Tibial artery (tissue), 4 donors: ENCODE results near the gene PTPN14.

Source experiments
- DNase-seq, 2 donors: peaks; one replicate each; pipeline ENCODE4 v3.0.0-alpha.2; 2019
- H3K27ac ChIP-seq, 2 donors: fragments of 200-600 bp; sonication (generic) in 1 of 2; 1 replicate in 1 of 2; 2 replicates in 1 of 2; pipeline ENCODE4 v1.5.1; 2018 to 2019; ENCODE audit warnings: mild to moderate bottlenecking in 1 of 2
- H3K27me3 ChIP-seq, 2 donors: fragments of 200-600 bp; sonication (generic) in 1 of 2; one replicate each; pipeline versions ENCODE4 v1.5.1 to v1.6.0; 2016 to 2019
- H3K36me3 ChIP-seq, 3 donors: fragments of 200-600 bp; sonication (generic) in 2 of 3; one replicate each; pipeline ENCODE4 v1.5.1; 2016 to 2019; ENCODE audit warnings: mild to moderate bottlenecking in 2 of 3
- H3K4me1 ChIP-seq, 4 donors: fragments of 200-600 bp; sonication (generic) in 2 of 4; 1 replicate in 3 of 4; 2 replicates in 1 of 4; pipeline ENCODE4 v1.5.1; 2016 to 2019
- H3K4me3 ChIP-seq, 2 donors: fragments of 200-600 bp; sonication (generic) in 1 of 2; 1 replicate in 1 of 2; 2 replicates in 1 of 2; pipeline ENCODE4 v1.5.1; 2018 to 2019; ENCODE audit warnings: mild to moderate bottlenecking in 2 of 2
- H3K9me3 ChIP-seq, 3 donors: fragments of 200-600 bp; sonication (generic) in 1 of 3; one replicate each; pipeline ENCODE4 v1.5.1; 2016 to 2019
- intact Hi-C: fragments of 100-400 bp; cut with DNase I; formaldehyde crosslinking; loops from one replicate; pipeline ENCODE4 v1.15.0; 2023; ENCODE audit warnings: low total_unique reads
- TF ChIP-seq, protein P1 (sequence below), 2 experiments: fragments of 200-600 bp in 1 of 2; fragments of 450-650 bp in 1 of 2; IDR thresholded peaks; one replicate each; pipeline ENCODE4 v1.5.1; 2017 to 2019; ENCODE audit warnings: antibody characterized with exemption in 2 of 2, mild to moderate bottlenecking in 1 of 2, moderate library complexity in 1 of 2

Gene PTPN14

DNA sequence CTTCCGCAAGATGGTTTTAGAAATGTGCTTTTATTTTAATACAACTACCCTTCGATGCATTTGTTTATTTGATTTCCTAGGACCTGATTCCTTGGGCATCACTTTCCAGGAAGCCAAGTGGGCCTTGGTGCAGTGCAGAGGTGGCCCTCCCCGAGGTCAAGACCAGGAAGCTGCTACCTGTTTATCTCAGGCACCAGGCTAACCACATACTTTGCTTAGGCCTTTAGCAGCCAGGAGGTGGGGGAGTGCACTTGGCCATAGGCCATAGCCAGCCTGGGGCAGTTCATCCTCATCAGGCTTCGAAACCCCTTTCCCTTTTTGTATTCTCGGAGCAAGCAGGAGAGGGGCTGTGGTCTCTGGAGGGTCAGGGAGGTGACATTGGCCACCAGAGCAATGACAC is 225.0 kb downstream of the PTPN14 start:
- Histone ChIP-seq H3K27me3 (no peaks in the 10 kb centered on the region), H3K4me3 (no peak overlapping the region), H3K36me3 (peaks cover 0 to 34% (median 11%) of the 10 kb centered on the region in 3 donors), H3K9me3 (no peaks in the 10 kb centered on the region), H3K4me1 (no peaks in the 10 kb centered on the region), H3K27ac (no peak overlapping the region)
- intact Hi-C loops: loop anchor here (5.0 kb wide), 2 partner anchors 64 to 109 kb away; no protein-coding TSS in a partner anchor
- DNase-seq: no peak
- TF ChIP-seq, protein P1, sequence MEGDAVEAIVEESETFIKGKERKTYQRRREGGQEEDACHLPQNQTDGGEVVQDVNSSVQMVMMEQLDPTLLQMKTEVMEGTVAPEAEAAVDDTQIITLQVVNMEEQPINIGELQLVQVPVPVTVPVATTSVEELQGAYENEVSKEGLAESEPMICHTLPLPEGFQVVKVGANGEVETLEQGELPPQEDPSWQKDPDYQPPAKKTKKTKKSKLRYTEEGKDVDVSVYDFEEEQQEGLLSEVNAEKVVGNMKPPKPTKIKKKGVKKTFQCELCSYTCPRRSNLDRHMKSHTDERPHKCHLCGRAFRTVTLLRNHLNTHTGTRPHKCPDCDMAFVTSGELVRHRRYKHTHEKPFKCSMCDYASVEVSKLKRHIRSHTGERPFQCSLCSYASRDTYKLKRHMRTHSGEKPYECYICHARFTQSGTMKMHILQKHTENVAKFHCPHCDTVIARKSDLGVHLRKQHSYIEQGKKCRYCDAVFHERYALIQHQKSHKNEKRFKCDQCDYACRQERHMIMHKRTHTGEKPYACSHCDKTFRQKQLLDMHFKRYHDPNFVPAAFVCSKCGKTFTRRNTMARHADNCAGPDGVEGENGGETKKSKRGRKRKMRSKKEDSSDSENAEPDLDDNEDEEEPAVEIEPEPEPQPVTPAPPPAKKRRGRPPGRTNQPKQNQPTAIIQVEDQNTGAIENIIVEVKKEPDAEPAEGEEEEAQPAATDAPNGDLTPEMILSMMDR (IDR thresholded peaks at IDR 0.05): no peak

DNA sequence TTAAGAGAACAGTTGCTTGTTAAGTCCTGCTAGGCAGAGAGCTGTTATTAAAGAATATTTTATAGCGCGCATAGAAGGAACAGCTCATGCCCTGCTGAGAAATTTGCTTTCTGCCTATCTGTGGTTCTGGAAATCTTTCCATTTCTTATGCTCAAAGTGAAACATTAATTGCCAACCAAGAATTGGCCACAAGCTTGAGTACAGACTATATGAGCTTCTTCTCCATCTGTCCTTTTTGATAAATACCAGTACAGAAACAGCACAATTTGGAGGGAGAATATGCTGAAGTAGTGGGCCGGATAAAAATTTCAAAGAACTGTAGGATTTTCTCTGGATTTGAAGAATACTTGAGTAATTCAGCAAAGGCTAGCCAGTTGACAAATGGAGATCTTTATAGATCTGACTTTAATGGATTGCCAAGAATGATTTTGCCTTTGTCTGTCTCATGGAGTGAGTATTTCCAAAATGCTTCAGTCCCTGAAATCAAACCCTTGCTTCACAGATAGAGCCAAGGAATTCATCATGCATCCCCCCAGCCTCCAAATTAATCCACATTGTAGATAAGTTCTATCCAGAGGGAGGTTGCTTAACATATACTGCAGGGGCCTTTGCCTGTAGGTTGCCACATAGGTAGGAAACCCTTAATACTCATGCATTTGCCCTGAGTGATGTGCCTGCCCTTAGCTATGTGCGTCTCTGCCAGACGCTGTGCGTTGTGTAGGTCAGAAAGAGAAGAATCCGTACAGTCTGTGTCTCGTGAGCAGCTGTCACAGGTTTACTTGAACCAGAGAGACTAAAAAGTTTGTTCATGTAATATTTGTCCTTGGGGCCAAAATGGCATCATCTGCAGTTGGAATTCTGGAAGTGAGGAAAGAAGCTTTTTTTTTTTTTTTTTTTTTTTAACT is 226.3 kb downstream of the PTPN14 start:
- H3K27me3 ChIP-seq: no peaks in the 10 kb centered on the region
- peaks cover 3 to 34% (median 9%) of the 10 kb centered on the region in 3 donors for H3K36me3 ChIP-seq
- no peaks in the 10 kb centered on the region for H3K9me3 ChIP-seq

DNA sequence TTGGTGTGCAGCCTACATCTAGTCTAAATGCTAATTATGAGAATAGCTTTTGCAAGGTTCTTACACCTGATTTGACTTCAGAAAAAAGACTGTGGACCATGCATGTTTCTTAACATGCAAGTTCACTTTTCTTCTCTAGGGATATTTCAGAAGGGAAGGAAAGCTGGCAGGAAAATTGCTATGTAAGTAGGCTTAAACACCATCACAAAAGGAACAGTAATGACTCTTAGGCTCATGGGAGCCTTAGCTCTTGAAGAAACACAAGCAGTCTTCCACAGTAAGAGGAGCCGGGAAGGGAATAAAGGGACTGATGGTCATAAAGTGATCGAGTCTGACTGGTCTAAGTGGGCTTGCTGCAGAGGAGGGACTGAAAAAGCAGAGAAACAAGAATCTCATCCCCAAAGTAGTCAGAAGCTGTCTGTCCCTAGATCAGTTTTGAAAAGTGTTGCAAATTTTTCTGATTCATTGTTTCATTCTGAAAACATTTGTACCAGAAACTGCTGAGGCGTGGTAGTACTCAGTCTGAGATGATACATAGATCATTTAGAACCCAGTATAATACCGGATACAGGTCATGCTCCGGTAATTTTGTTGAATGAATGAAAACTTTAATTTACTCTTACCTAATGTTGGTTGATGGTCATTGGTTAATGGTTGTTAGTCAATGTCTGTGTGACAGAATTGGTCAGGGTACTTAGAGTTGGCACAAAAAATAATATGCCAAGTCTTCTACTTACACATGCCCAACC is 229.5 kb downstream of the PTPN14 start:
- no peaks in the 10 kb centered on the region for H3K4me1 ChIP-seq
- H3K27ac ChIP-seq: no peak overlapping the region
- no peaks in the 10 kb centered on the region for H3K9me3 ChIP-seq
- peaks cover 6 to 22% (median 12%) of the 10 kb centered on the region in 3 donors for H3K36me3 ChIP-seq
- intact Hi-C loops: no loop called here
- no peak overlapping the region for H3K4me3 ChIP-seq
- no peak for DNase-seq
- TF ChIP-seq, protein P1 (IDR thresholded peaks at IDR 0.05): no peak
- no peaks in the 10 kb centered on the region for H3K27me3 ChIP-seq

More for the DNA sequence above, 226.3 kb downstream of the PTPN14 start:
- intact Hi-C loops: loop anchor here (5.0 kb wide), 2 partner anchors 63 to 108 kb away; no protein-coding TSS in a partner anchor
- Histone ChIP-seq H3K27ac (no peak overlapping the region), H3K4me3 (no peak overlapping the region), H3K4me1 (no peaks in the 10 kb centered on the region)
- DNase-seq: no peak
- TF ChIP-seq, protein P1 (IDR thresholded peaks at IDR 0.05): no peak

DNA sequence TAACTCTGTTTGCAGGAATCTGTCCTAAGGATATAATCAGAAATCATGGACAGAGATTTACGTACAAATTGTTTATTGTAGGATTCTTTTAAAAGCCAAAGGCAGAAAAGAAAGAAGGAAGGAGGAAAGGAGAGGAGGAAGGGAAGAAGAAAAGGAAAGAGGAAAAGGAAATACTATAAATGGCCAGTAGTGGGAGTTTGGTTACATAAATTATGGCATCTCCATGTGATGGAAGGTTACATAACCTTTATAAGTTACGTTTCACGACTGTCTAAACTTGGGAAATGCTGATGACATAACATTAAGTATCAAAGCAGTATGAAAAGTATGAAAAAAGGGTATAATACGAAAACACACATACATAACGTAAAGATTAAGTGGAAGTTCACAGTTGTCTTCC is 231.5 kb downstream of the PTPN14 start:
- Histone ChIP-seq H3K27me3 (no peaks in the 10 kb centered on the region), H3K4me3 (no peak overlapping the region), H3K9me3 (no peaks in the 10 kb centered on the region), H3K27ac (no peak overlapping the region), H3K4me1 (no peaks in the 10 kb centered on the region), H3K36me3 (peaks cover 0 to 12% (median 11%) of the 10 kb centered on the region in 3 donors)
- TF ChIP-seq, protein P1 (IDR thresholded peaks at IDR 0.05): no peak
- intact Hi-C loops: no loop called here
- DNase-seq: no peak

DNA sequence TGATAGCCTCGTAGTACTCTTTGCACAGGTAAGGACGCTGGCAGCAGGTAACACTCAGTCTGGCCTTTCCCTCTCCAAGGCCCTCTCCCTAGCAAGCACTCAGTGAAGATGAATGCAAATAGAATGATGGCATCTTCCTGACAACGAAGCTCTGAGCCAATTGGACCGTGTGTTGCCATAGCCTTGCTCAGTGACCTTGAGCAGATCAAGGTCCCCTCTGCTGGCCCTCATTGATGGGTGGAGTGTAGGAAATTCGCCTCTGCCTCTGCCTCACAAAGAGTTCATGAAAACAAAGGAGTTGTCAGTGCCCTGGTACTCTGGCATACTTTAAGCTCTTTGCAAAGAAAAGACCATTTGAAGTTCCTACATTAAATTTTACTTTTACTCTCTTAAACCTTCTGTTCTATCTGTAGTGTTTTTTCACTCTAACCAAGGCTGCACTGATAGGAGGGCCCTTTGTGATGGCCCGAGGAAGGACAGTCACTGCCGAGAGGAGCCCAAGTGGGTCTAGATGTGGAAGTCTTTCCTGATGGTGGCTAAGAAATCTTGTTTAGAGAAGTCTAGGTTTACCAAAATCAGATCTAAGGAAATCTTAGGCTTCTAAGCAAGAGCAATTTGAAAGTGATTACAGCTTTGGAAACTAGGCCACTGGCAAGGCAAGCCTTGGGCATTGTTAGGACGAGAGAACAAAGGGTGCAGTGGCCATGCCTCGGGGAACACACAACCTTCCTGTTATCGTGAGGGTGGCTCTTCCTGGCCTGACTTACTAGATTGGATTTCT is 232.3 kb downstream of the PTPN14 start:
- Histone ChIP-seq H3K27me3 (no peaks in the 10 kb centered on the region), H3K27ac (no peak overlapping the region), H3K4me1 (no peaks in the 10 kb centered on the region), H3K36me3 (peaks cover 0 to 12% (median 11%) of the 10 kb centered on the region in 3 donors), H3K4me3 (no peak overlapping the region), H3K9me3 (no peaks in the 10 kb centered on the region)
- no peak for DNase-seq
- TF ChIP-seq, protein P1 (IDR thresholded peaks at IDR 0.05): no peak
- intact Hi-C loops: no loop called here
